DND-41 (cell line): ENCODE results near the gene DGKB.

Experiments
- ATAC-seq: fragments of 200-7000 bp; cut with Tn5 transposase; 3 replicates; pipeline ENCODE4 v1.9.1; 2021; ENCODE audit warnings: low read depth; ENCODE audit not compliant: insufficient read depth
- DNase-seq: peaks from one replicate; pipeline ENCODE4 v3.0.0-alpha.2; 2020
- H2AFZ ChIP-seq: 2 replicates; pipeline ENCODE4 v1.6.0; 2012; ENCODE audit warnings: low read depth, low read length
- H3K27ac ChIP-seq: 2 replicates; pipeline ENCODE4 v1.5.1; 2012; ENCODE audit warnings: low read length, inconsistent platforms
- H3K27me3 ChIP-seq: fragments of 200-600 bp; sonication (generic); 2 replicates; pipeline ENCODE4 v1.6.0; 2012; ENCODE audit warnings: low read length, mild to moderate bottlenecking, inconsistent platforms; ENCODE audit not compliant: insufficient read depth, poor library complexity
- H3K36me3 ChIP-seq: 2 replicates; pipeline ENCODE4 v1.5.1; 2012; ENCODE audit warnings: low read length, inconsistent platforms; ENCODE audit not compliant: insufficient read depth
- H3K4me1 ChIP-seq: 2 replicates; pipeline ENCODE4 v1.5.1; 2012; ENCODE audit warnings: mild to moderate bottlenecking, low read length; ENCODE audit not compliant: insufficient read depth
- H3K4me2 ChIP-seq: 2 replicates; pipeline ENCODE4 v1.6.0; 2012; ENCODE audit warnings: mild to moderate bottlenecking, moderate library complexity, low read length, inconsistent platforms; ENCODE audit not compliant: insufficient read depth
- H3K4me3 ChIP-seq, 2 experiments: fragments of 200-600 bp in 1 of 2; shearing (Covaris generic) in 1 of 2; 2 replicates each; pipeline ENCODE4 v1.5.1; 2012 to 2016; ENCODE audit warnings: inconsistent platforms in 2 of 2, low read length in 2 of 2, mild to moderate bottlenecking in 2 of 2, low read depth in 1 of 2, moderate library complexity in 1 of 2
- H3K79me2 ChIP-seq: 2 replicates; pipeline ENCODE4 v1.6.0; 2012; ENCODE audit warnings: low read length, inconsistent platforms; ENCODE audit not compliant: insufficient read depth
- H3K9ac ChIP-seq: 2 replicates; pipeline ENCODE4 v1.6.0; 2012; ENCODE audit warnings: low read depth, mild to moderate bottlenecking, inconsistent platforms, low read length, moderate library complexity
- H3K9me3 ChIP-seq: 2 replicates; pipeline ENCODE4 v1.5.1; 2012; ENCODE audit warnings: low read length, moderate library complexity, mild to moderate bottlenecking, inconsistent platforms; ENCODE audit not compliant: insufficient read depth, severe bottlenecking
- H4K20me1 ChIP-seq: 2 replicates; pipeline ENCODE4 v1.6.0; 2012; ENCODE audit warnings: low read length; ENCODE audit not compliant: insufficient read depth
- EZH2 ChIP-seq: IDR thresholded peaks from 3 replicates; pipeline ENCODE4 v1.6.1; 2012; ENCODE audit warnings: borderline replicate concordance, low read depth, mild to moderate bottlenecking, moderate library complexity, low read length, inconsistent platforms; ENCODE audit not compliant: severe bottlenecking
- TF ChIP-seq, protein P1 (sequence below): IDR thresholded peaks from 2 replicates; pipeline ENCODE4 v1.5.1; 2012; ENCODE audit warnings: borderline replicate concordance, low read length, moderate library complexity, mild to moderate bottlenecking; ENCODE audit not compliant: poor library complexity, severe bottlenecking; ENCODE audit errors: extremely low read depth

DGKB gene

DNA sequence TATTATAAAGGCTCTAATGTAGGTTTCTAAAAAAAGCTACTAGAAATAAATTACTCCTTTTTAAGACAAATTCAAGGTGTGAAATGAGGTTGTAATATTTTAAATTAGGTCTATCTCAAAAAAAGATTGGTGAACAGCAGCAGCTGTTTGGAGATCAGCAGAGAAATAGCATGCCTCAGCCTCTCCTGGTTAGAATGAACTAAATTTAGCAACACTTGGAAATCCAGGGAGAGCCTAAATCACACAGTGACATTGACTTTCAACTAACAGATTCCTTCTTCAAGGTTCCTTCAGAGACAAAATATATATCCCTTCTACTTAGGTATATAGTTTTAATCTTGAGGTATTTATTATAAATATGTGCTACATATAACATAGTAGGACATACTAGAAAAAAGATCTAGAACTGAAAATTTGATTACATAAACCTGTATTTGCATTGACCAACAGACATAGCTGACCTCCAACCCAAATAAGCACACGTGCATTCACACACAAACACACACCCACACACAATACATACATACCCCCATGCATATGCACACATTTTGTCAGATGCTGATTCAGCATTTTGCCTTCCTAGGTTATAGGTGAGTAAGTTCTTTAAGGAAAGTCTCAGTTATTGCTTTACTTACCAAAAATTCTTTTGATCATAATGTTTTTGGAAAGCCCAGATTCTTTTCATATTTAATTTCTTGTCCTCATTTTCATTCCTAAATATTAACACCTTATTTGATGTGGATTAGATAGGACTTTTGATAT lies 47.3 kb downstream of the DGKB start:
- TF ChIP-seq, protein P1, sequence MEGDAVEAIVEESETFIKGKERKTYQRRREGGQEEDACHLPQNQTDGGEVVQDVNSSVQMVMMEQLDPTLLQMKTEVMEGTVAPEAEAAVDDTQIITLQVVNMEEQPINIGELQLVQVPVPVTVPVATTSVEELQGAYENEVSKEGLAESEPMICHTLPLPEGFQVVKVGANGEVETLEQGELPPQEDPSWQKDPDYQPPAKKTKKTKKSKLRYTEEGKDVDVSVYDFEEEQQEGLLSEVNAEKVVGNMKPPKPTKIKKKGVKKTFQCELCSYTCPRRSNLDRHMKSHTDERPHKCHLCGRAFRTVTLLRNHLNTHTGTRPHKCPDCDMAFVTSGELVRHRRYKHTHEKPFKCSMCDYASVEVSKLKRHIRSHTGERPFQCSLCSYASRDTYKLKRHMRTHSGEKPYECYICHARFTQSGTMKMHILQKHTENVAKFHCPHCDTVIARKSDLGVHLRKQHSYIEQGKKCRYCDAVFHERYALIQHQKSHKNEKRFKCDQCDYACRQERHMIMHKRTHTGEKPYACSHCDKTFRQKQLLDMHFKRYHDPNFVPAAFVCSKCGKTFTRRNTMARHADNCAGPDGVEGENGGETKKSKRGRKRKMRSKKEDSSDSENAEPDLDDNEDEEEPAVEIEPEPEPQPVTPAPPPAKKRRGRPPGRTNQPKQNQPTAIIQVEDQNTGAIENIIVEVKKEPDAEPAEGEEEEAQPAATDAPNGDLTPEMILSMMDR: no peak
- TF ChIP-seq EZH2: no peak
- no peaks in the 10 kb centered on the region for H3K27me3 ChIP-seq
- no peak overlapping the region for H3K9ac ChIP-seq
- H4K20me1 ChIP-seq: no peaks in the 10 kb centered on the region
- no peak for ATAC-seq
- H3K79me2 ChIP-seq: no peaks in the 10 kb centered on the region
- no peak overlapping the region for H2AFZ ChIP-seq
- no peaks in the 10 kb centered on the region for H3K36me3 ChIP-seq
- H3K4me3 ChIP-seq: no peak overlapping the region
- no peak overlapping the region for H3K27ac ChIP-seq
- DNase-seq: no peak
- no peaks in the 10 kb centered on the region for H3K4me1 ChIP-seq
- no peak overlapping the region for H3K4me2 ChIP-seq
- H3K9me3 ChIP-seq: no peaks in the 10 kb centered on the region

DNA sequence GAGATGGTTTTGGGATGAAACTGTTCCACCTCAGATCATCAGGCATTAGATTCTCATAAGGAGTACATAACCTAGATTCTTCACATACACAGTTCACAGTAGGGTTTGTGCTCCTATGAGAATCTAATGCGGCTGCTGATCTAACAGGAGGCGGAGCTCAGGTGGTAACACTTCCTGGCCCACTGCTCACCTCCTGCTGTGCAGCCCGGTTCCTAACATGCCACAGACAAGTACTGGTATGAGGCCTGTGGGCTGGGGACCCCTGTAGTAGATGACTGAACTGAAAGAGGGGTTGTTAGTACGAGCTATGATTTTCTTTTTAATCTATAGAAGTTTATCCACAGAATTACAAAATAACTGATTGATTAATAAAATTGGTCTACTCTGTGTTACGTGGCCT lies 48.1 kb downstream of the DGKB start:
- Histone ChIP-seq H3K79me2 (no peaks in the 10 kb centered on the region), H3K9ac (no peak overlapping the region), H3K9me3 (no peaks in the 10 kb centered on the region), H4K20me1 (no peaks in the 10 kb centered on the region), H2AFZ (no peak overlapping the region), H3K27ac (no peak overlapping the region), H3K27me3 (no peaks in the 10 kb centered on the region), H3K4me2 (no peak overlapping the region), H3K4me1 (no peaks in the 10 kb centered on the region), H3K4me3 (no peak overlapping the region), H3K36me3 (no peaks in the 10 kb centered on the region)
- TF ChIP-seq, protein P1: no peak
- TF ChIP-seq EZH2: no peak
- ATAC-seq: no peak
- no peak for DNase-seq

DNA sequence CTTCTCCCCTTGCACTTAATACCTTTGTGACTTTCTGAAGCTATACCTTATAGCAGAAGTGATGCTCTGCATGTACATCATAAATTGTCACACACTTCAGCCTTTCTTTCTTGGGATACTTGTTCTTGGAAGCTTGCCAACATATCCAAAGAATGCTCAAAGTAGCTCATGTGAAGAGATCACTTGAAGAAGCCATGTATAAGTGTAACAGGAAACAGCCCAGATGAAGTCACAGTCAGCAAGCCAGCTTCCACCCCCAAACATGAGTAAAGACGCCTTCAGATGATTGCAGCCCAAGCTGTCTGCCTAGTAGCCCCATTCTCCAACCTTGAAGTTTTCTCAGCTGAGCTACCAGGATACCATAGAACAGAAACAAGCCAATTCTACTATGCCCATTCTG lies 50.9 kb downstream of the DGKB start:
- ATAC-seq (no peak), DNase-seq (no peak)
- no peaks in the 10 kb centered on the region for H3K36me3 ChIP-seq
- no peaks in the 10 kb centered on the region for H3K79me2 ChIP-seq
- no peak overlapping the region for H2AFZ ChIP-seq
- no peaks in the 10 kb centered on the region for H4K20me1 ChIP-seq
- H3K4me2 ChIP-seq: no peak overlapping the region
- no peak for TF ChIP-seq EZH2
- TF ChIP-seq, protein P1: no peak
- H3K9ac ChIP-seq: no peak overlapping the region
- H3K27ac ChIP-seq: no peak overlapping the region
- no peaks in the 10 kb centered on the region for H3K27me3 ChIP-seq
- no peaks in the 10 kb centered on the region for H3K4me1 ChIP-seq
- no peaks in the 10 kb centered on the region for H3K9me3 ChIP-seq
- H3K4me3 ChIP-seq: no peak overlapping the region
